Testis (tissue), 3 donors: ENCODE data around the gene ANKRD7. TPM values are rescaled to one million over a fixed set of nuclear protein-coding genes. Genes with fewer than 3 reads are reported as not detected.
A peak's percentile ranks its signal among the peaks of the same experiment; 100 is the strongest.
"Not testable (repeated sequence)": the region's sequence is repeated elsewhere in the genome, so short reads cannot be mapped to it uniquely, and the experiment has no call there.

ENCODE experiments used
- DNase-seq: peaks from one replicate; pipeline ENCODE4 v3.0.0-alpha.2; 2019
- H3K27ac ChIP-seq, 2 donors: fragments of 200-600 bp; sonication (generic); one replicate each; pipeline ENCODE4 v1.5.1; 2019
- H3K27me3 ChIP-seq: fragments of 200-600 bp; sonication (generic); one replicate; pipeline ENCODE4 v1.5.1; 2019
- H3K36me3 ChIP-seq: fragments of 200-600 bp; sonication (generic); one replicate; pipeline ENCODE4 v1.5.1; 2017; ENCODE audit warnings: low read depth; ENCODE audit errors: missing control alignments
- H3K4me1 ChIP-seq: fragments of 200-600 bp; sonication (generic); one replicate; pipeline ENCODE4 v1.5.1; 2019
- H3K4me3 ChIP-seq, 2 donors: fragments of 200-600 bp; sonication (generic); one replicate each; pipeline ENCODE4 v1.5.1; 2017 to 2019
- H3K9me3 ChIP-seq: fragments of 200-600 bp; sonication (generic); one replicate; pipeline ENCODE4 v1.5.1; 2017
- CTCF ChIP-seq, 3 experiments: fragments of 450-650 bp in 2 of 3; fragments of 200-600 bp in 1 of 3; sonication (generic) in 1 of 3; IDR thresholded peaks; one replicate each; pipeline ENCODE4 v1.5.1; 2016 to 2019; ENCODE audit warnings: antibody characterized with exemption in 3 of 3, mild to moderate bottlenecking in 2 of 3, moderate library complexity in 1 of 3
- POLR2A ChIP-seq: fragments of 450-650 bp; IDR thresholded peaks from one replicate; pipeline ENCODE4 v1.6.1; 2017; ENCODE audit warnings: antibody characterized with exemption, mild to moderate bottlenecking, moderate library complexity
- WGBS, 2 donors: methylation state at CpG; one replicate each; pipeline ENCODE4 v1.1.5; 2018; 5-methylcytosine and 5-hydroxymethylcytosine counted together
- intact Hi-C: fragments of 100-400 bp; cut with DNase I; formaldehyde crosslinking; loops from one replicate; pipeline ENCODE4 v1.15.1; 2023; ENCODE audit warnings: low total_unique reads
- polyA plus RNA-seq: library from polyadenylated mRNA; stranded (reverse); fragments of 350-450 nt; fragmentation: Illumina TruSeq; extraction: RNeasy Lipid Tissue Mini Kit (QIAGEN cat#74804); gene quantifications from one replicate; pipeline ENCODE4 v1.2.3, GENCODE V29; 2014; ENCODE audit warnings: low read depth, low replicate concordance; ENCODE audit not compliant: insufficient read depth
- total RNA-seq, 2 donors: library from RNA; depleted of rRNA; stranded (reverse); fragments of >200 nt; gene quantifications; one replicate each; pipeline ENCODE4 v1.2.3, GENCODE V29; 2016

ANKRD7 gene
- total and polyA plus RNA-seq, 3 donors from 2014 or later, result 503 to 1,292 (median 598) TPM

- DNase-seq, result no peak
- Histone ChIP-seq H3K27me3 (no peaks in the 10 kb centered on the region), H3K4me3 (no peak overlapping the region), H3K36me3 (no peaks in the 10 kb centered on the region), H3K27ac (no peak overlapping the region), H3K4me1 (no peaks in the 10 kb centered on the region), H3K9me3 (no peaks in the 10 kb centered on the region)
- WGBS, 2 donors, result 89 to 94% methylated on average over 3 of the region's 3 CpGs
- intact Hi-C loops, result no loop called here
- TF ChIP-seq CTCF (IDR thresholded peaks at IDR 0.05), result no peak
- TF ChIP-seq POLR2A, result no peak
These were observed 14.5 kb downstream of the ANKRD7 start for GRCh38 chr7:118239014-118239413.

GRCh38 chr7:118240320-118240719 is 15.8 kb downstream of the ANKRD7 start:
- H3K36me3 ChIP-seq, H3K27ac ChIP-seq, DNase-seq, H3K4me1 ChIP-seq, H3K27me3 ChIP-seq, H3K9me3 ChIP-seq, H3K4me3 ChIP-seq, intact Hi-C loops: not testable (repeated sequence)
- WGBS, 2 donors, result 95 to 98% methylated on average over 2 of the region's 2 CpGs

GRCh38 chr7:118243695-118244094 is 19.2 kb downstream of the ANKRD7 start:
- H3K36me3 ChIP-seq, result no peaks in the 10 kb centered on the region
- intact Hi-C loops, result no loop called here
- WGBS, 2 donors, result 90 to 100% methylated on average over 1 of the region's 1 CpG
- TF ChIP-seq POLR2A, result no peak
- TF ChIP-seq CTCF (IDR thresholded peaks at IDR 0.05), result no peak
- H3K4me3 ChIP-seq, result no peak overlapping the region
- no peaks in the 10 kb centered on the region for H3K27me3 ChIP-seq
- H3K9me3 ChIP-seq, result no peaks in the 10 kb centered on the region
- H3K27ac ChIP-seq, result no peak overlapping the region
- DNase-seq, result no peak
- H3K4me1 ChIP-seq, result no peaks in the 10 kb centered on the region

GRCh38 chr7:118245267-118246040 is 20.9 kb downstream of the ANKRD7 start:
- 53 to 55% methylated on average over 2 of the region's 2 CpGs for WGBS, 2 donors
- no peak for TF ChIP-seq CTCF (IDR thresholded peaks at IDR 0.05)
- TF ChIP-seq POLR2A, result no peak
- no peaks in the 10 kb centered on the region for H3K9me3 ChIP-seq
- no peaks in the 10 kb centered on the region for H3K4me1 ChIP-seq
- no peaks in the 10 kb centered on the region for H3K27me3 ChIP-seq
- H3K4me3 ChIP-seq, result no peak overlapping the region
- no peak overlapping the region for H3K27ac ChIP-seq
- DNase-seq, result no peak
- H3K36me3 ChIP-seq, result no peaks in the 10 kb centered on the region
- intact Hi-C loops, result no loop called here

GRCh38 chr7:118250860-118251494 is 26.5 kb downstream of the ANKRD7 start:
- 89% methylated on average over 4 of the region's 4 CpGs for WGBS, 2 donors
- Histone ChIP-seq H3K9me3 (no peaks in the 10 kb centered on the region), H3K27me3 (no peaks in the 10 kb centered on the region), H3K4me3 (no peak overlapping the region), H3K36me3 (no peaks in the 10 kb centered on the region), H3K27ac (no peak overlapping the region), H3K4me1 (no peaks in the 10 kb centered on the region)
- DNase-seq, result no peak
- intact Hi-C loops, result no loop called here
- TF ChIP-seq POLR2A, result no peak
- TF ChIP-seq CTCF (IDR thresholded peaks at IDR 0.05), result peak in 2 of 3 experiments; percentile 8 to 37
